C4-2B (cell line): ENCODE measurements around the gene ZNF763.

Source experiments
- CTCF ChIP-seq: fragments of 450-650 bp; conservative IDR thresholded peaks from 2 replicates; pipeline ENCODE4 v1.5.1; 2017; ENCODE audit warnings: mild to moderate bottlenecking
- ZFX ChIP-seq: fragments of 450-650 bp; IDR thresholded peaks from 2 replicates; pipeline ENCODE4 v1.6.1; 2017

GRCh38 chr19:11948646-11949045 is 16.2 kb upstream of the ZNF763 start:
- TF ChIP-seq CTCF (no peak), ZFX (no peak)
